K562 (cell line): ENCODE data around the gene TP53BP2. TPM values are rescaled to one million over a fixed set of nuclear protein-coding genes. Genes with fewer than 3 reads are reported as not detected.

Source experiments
- ATF3 ChIP-seq, 2 experiments: fragments of 450-650 bp in 1 of 2; sonication (generic) in 1 of 2; formaldehyde crosslinking in 1 of 2; IDR thresholded peaks in 1 of 2; conservative IDR thresholded peaks in 1 of 2; 2 replicates each; pipeline versions ENCODE4 v1.6.1 to v1.8.1; 2016 to 2023; ENCODE audit warnings: mild to moderate bottlenecking in 2 of 2, moderate library complexity in 2 of 2, inconsistent platforms in 1 of 2, missing genetic modification reagents in 1 of 2
- BRCA1 ChIP-seq, 2 experiments: fragments of 450-650 bp in 1 of 2; sonication (generic) in 1 of 2; formaldehyde crosslinking in 1 of 2; IDR thresholded peaks; 2 replicates each; pipeline versions ENCODE4 v1.5.0 to v1.6.1; 2017 to 2020; ENCODE audit warnings: mild to moderate bottlenecking in 1 of 2, missing genetic modification reagents in 1 of 2
- HDAC1 ChIP-seq, 2 experiments: fragments of 450-650 bp; IDR thresholded peaks; 2 replicates each; pipeline ENCODE4 v1.6.1; 2016 to 2017; ENCODE audit warnings: inconsistent platforms in 1 of 2, mild to moderate bottlenecking in 1 of 2, moderate library complexity in 1 of 2
- HMGN3 ChIP-seq: IDR thresholded peaks from 2 replicates; pipeline ENCODE4 v1.6.1; 2011; ENCODE audit warnings: borderline replicate concordance, low read depth, mild to moderate bottlenecking, mixed read lengths, low read length; ENCODE audit not compliant: insufficient read length; ENCODE audit errors: extremely low read depth
- JUND ChIP-seq, 2 experiments: IDR thresholded peaks; 2 replicates in 1 of 2; 3 replicates in 1 of 2; pipeline ENCODE4 v1.6.1; 2011; ENCODE audit warnings: borderline replicate concordance in 2 of 2, low read depth in 2 of 2, low read length in 2 of 2, improper control_type of control experiment in 1 of 2, missing biosample characterization in 1 of 2, missing genetic modification characterization in 1 of 2, missing genetic modification reagents in 1 of 2
- NCOA6 ChIP-seq: fragments of 450-650 bp; IDR thresholded peaks from 2 replicates; pipeline ENCODE4 v1.6.1; 2017; ENCODE audit warnings: mild to moderate bottlenecking
- NONO ChIP-seq, 2 experiments: fragments of 200-400 bp in 1 of 2; fragments of 450-650 bp in 1 of 2; formaldehyde crosslinking in 1 of 2; IDR thresholded peaks; 2 replicates each; pipeline ENCODE4 v1.6.1; 2017; ENCODE audit warnings: low read depth in 2 of 2, mild to moderate bottlenecking in 2 of 2, moderate library complexity in 2 of 2, low read length in 1 of 2
- SAFB2 ChIP-seq: fragments of 200-400 bp; formaldehyde crosslinking; IDR thresholded peaks from 2 replicates; pipeline ENCODE4 v1.6.1; 2018; ENCODE audit warnings: borderline replicate concordance, low read length, low read depth, moderate library complexity; ENCODE audit not compliant: severe bottlenecking
- SIX5 ChIP-seq, 2 experiments: IDR thresholded peaks; 2 replicates each; pipeline ENCODE4 v1.6.1; 2011; ENCODE audit warnings: low read length in 2 of 2, borderline replicate concordance in 1 of 2, low read depth in 1 of 2, mild to moderate bottlenecking in 1 of 2, moderate library complexity in 1 of 2; ENCODE audit not compliant: insufficient read depth in 1 of 2
- TSHZ1 ChIP-seq: fragments of 250-450 bp; sonication (Bioruptor Pico); IDR thresholded peaks from 2 replicates; pipeline ENCODE4 v1.4.0; 2020; ENCODE audit warnings: mild to moderate bottlenecking, moderate library complexity
- ZNF140 ChIP-seq: fragments of 250-450 bp; sonication (Bioruptor Pico); IDR thresholded peaks from 2 replicates; pipeline ENCODE4 v1.8.0; 2021; ENCODE audit warnings: moderate library complexity, mild to moderate bottlenecking, inconsistent platforms
- ZNF224 ChIP-seq: sonication (generic); formaldehyde crosslinking; IDR thresholded peaks from 2 replicates; pipeline ENCODE4 v1.8.0; 2022; ENCODE audit warnings: mild to moderate bottlenecking, missing genetic modification reagents
- ZNF239 ChIP-seq: fragments of 250-450 bp; sonication (Bioruptor Pico); IDR thresholded peaks from 2 replicates; pipeline ENCODE4 v1.4.0; 2020; ENCODE audit warnings: mild to moderate bottlenecking
- ZNF24 ChIP-seq: fragments of 450-650 bp; IDR thresholded peaks from 2 replicates; pipeline ENCODE4 v1.6.1; 2016
- polyA plus RNA-seq, 8 experiments: library from polyadenylated mRNA; depleted of rRNA in 4 of 8; stranded (reverse) in 5 of 8; unstranded in 3 of 8; fragments of >200 nt; fragmentation: Nextera tagmentation in 2 of 8; fragmentation: Illumina TruSeq in 1 of 8; extraction: Ambion mirVana in 2 of 8; extraction: Trizol in 1 of 8; gene quantifications; 2 replicates each; pipeline versions ENCODE4 v1.2.1 to v1.2.3, GENCODE V29; 2011 to 2014; ENCODE audit warnings: inconsistent platforms in 1 of 8, missing spikeins in 1 of 8
- total RNA-seq, 7 experiments: library from RNA; depleted of rRNA in 6 of 7; stranded (reverse); fragments of >200 nt in 6 of 7; fragmentation: Illumina TruSeq in 2 of 7; extraction: Trizol in 2 of 7; gene quantifications; 2 replicates each; pipeline versions ENCODE4 v1.2.1 to v1.2.3, GENCODE V29; 2011 to 2021; ENCODE audit warnings: low replicate concordance in 1 of 7
- TF ChIP-seq, protein P1 (sequence below): fragments of 450-650 bp; formaldehyde crosslinking; IDR thresholded peaks from 2 replicates; pipeline ENCODE4 v1.4.0; 2022; ENCODE audit warnings: missing genetic modification characterization
- TF ChIP-seq, protein P2 (sequence below): fragments of 450-650 bp; IDR thresholded peaks from 2 replicates; pipeline ENCODE4 v1.6.1; 2016

The TP53BP2 gene
- total and polyA plus RNA-seq, 9 of the 15 experiments (the other 6 are each of a cell fraction or from before 2014, with no cell fraction given): 17.0 to 69.6 (median 40.1) TPM

- no peak for TF ChIP-seq ZNF140
- TF ChIP-seq, protein P1, sequence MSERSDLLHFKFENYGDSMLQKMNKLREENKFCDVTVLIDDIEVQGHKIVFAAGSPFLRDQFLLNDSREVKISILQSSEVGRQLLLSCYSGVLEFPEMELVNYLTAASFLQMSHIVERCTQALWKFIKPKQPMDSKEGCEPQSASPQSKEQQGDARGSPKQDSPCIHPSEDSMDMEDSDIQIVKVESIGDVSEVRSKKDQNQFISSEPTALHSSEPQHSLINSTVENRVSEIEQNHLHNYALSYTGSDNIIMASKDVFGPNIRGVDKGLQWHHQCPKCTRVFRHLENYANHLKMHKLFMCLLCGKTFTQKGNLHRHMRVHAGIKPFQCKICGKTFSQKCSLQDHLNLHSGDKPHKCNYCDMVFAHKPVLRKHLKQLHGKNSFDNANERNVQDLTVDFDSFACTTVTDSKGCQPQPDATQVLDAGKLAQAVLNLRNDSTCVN (CRISPR knock-in tag): no peak
- no peak for TF ChIP-seq NONO (IDR thresholded peaks at IDR 0.05; ENCODE audit: low read depth in 2 of 2, low read length in 1 of 2)
- TF ChIP-seq SAFB2: no peak
- no peak for TF ChIP-seq HMGN3
- peak; percentile 84 for TF ChIP-seq ATF3 (IDR thresholded peaks at IDR 0.05)
- no peak for TF ChIP-seq ATF3 (CRISPR knock-in tag; conservative IDR thresholded peaks at IDR 0.05)
- TF ChIP-seq SIX5 (IDR thresholded peaks at IDR 0.05; ENCODE audit: borderline replicate concordance in 1 of 2, insufficient read depth in 1 of 2, low read depth in 1 of 2, low read length in 2 of 2): no peak
- no peak for TF ChIP-seq ZNF224
- TF ChIP-seq HDAC1 (IDR thresholded peaks at IDR 0.05): no peak
- TF ChIP-seq, protein P2, sequence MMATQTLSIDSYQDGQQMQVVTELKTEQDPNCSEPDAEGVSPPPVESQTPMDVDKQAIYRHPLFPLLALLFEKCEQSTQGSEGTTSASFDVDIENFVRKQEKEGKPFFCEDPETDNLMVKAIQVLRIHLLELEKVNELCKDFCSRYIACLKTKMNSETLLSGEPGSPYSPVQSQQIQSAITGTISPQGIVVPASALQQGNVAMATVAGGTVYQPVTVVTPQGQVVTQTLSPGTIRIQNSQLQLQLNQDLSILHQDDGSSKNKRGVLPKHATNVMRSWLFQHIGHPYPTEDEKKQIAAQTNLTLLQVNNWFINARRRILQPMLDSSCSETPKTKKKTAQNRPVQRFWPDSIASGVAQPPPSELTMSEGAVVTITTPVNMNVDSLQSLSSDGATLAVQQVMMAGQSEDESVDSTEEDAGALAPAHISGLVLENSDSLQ: peak; percentile 49
- TF ChIP-seq BRCA1 (IDR thresholded peaks at IDR 0.05): no peak
- TF ChIP-seq BRCA1 (CRISPR knock-in tag; IDR thresholded peaks at IDR 0.05): no peak
- TF ChIP-seq JUND (IDR thresholded peaks at IDR 0.05; ENCODE audit: borderline replicate concordance, low read depth, low read length): peak; percentile 50
- peak; percentile 75; the same call in 2 of the 3 replicates for TF ChIP-seq JUND (tag; IDR thresholded peaks at IDR 0.05; ENCODE audit: borderline replicate concordance, low read depth, low read length)
- no peak for TF ChIP-seq TSHZ1
- TF ChIP-seq ZNF24: no peak
- TF ChIP-seq ZNF239 (CRISPR knock-in tag): no peak
- no peak for TF ChIP-seq NCOA6
These were observed 13.8 kb downstream of the TP53BP2 start (continued) for GRCh38 chr1:223831755-223832636.
